ENCODE results near the gene SLC16A6. TPM values are rescaled to one million over a fixed set of nuclear protein-coding genes. Genes with fewer than 3 reads are reported as not detected.

SLC16A6 gene
- total RNA-seq, 1 experiment from 2014 or later = 1.4 TPM

- intact Hi-C loops (cut with micrococcal nuclease) = no loop called here
- Histone ChIP-seq H3K9ac (ENCODE audit: low read length) (no peak overlapping the region), H3K9me2 (replicated peaks; ENCODE audit: low read length) (no peaks in the 10 kb centered on the region), H3K4me2 (ENCODE audit: low read length) (no peak overlapping the region), H3K27me3 (ENCODE audit: low read length) (no peaks in the 10 kb centered on the region), H3F3A (ENCODE audit: low read length, unreplicated experiment) (no peaks in the 10 kb centered on the region), H3K27ac (ENCODE audit: low read length) (no peak overlapping the region), H3K36me3 (ENCODE audit: low read depth, low read length) (no peaks in the 10 kb centered on the region), H3K4me3 (ENCODE audit: low read length) (no peak overlapping the region), H3K79me2 (ENCODE audit: low read length) (no peaks in the 10 kb centered on the region), H3K9me3 (ENCODE audit: low read length) (no peaks in the 10 kb centered on the region), H4K20me1 (ENCODE audit: low read length) (no peaks in the 10 kb centered on the region), H3K4me1 (ENCODE audit: insufficient read depth, low read length) (peaks cover 18% of the 10 kb centered on the region), H2AFZ (ENCODE audit: low read length) (no peak overlapping the region)
- no peak for DNase-seq
- no peak for ATAC-seq
- POLR2A ChIA-PET (ENCODE audit: unreplicated experiment) = no interaction called here
- BruUV-seq (replicated peaks) = no TSS peak
- CTCF ChIA-PET = no interaction called here
- no peak for TF ChIP-seq CTCF (conservative IDR thresholded peaks at IDR 0.05; ENCODE audit: low read depth, low read length)
- no peak for TF ChIP-seq EZH2 (IDR thresholded peaks at IDR 0.05; ENCODE audit: low read length, unreplicated experiment)
- no peak for TF ChIP-seq EZH2phosphoT487 (IDR thresholded peaks at IDR 0.05; ENCODE audit: borderline replicate concordance, low read length)
These were observed 30.1 kb upstream of the SLC16A6 start for GRCh38 chr17:68320943-68321555.

GRCh38 chr17:68320311-68320865, 29.5 kb upstream of the SLC16A6 start:
- H3K79me2 ChIP-seq (ENCODE audit: low read length) = no peaks in the 10 kb centered on the region
- H3K9me3 ChIP-seq (ENCODE audit: low read length) = no peaks in the 10 kb centered on the region
- POLR2A ChIA-PET (ENCODE audit: unreplicated experiment) = no interaction called here
- H3K9me2 ChIP-seq (replicated peaks; ENCODE audit: low read length) = no peaks in the 10 kb centered on the region
- H2AFZ ChIP-seq (ENCODE audit: low read length) = no peak overlapping the region
- no peak overlapping the region for H3K9ac ChIP-seq (ENCODE audit: low read length)
- H3K27ac ChIP-seq (ENCODE audit: low read length) = no peak overlapping the region
- ATAC-seq (no peak), DNase-seq (no peak)
- no peaks in the 10 kb centered on the region for H4K20me1 ChIP-seq (ENCODE audit: low read length)
- CTCF ChIA-PET = no interaction called here
- TF ChIP-seq EZH2phosphoT487 (IDR thresholded peaks at IDR 0.05; ENCODE audit: borderline replicate concordance, low read length) (no peak), EZH2 (IDR thresholded peaks at IDR 0.05; ENCODE audit: low read length, unreplicated experiment) (no peak), CTCF (conservative IDR thresholded peaks at IDR 0.05; ENCODE audit: low read depth, low read length) (no peak)
- no peaks in the 10 kb centered on the region for H3K36me3 ChIP-seq (ENCODE audit: low read depth, low read length)
- H3K27me3 ChIP-seq (ENCODE audit: low read length) = no peaks in the 10 kb centered on the region
- no peaks in the 10 kb centered on the region for H3F3A ChIP-seq (ENCODE audit: low read length, unreplicated experiment)
- no TSS peak for BruUV-seq (replicated peaks)
- H3K4me1 ChIP-seq (ENCODE audit: insufficient read depth, low read length) = peaks cover 18% of the 10 kb centered on the region
- no peak overlapping the region for H3K4me3 ChIP-seq (ENCODE audit: low read length)
- H3K4me2 ChIP-seq (ENCODE audit: low read length) = no peak overlapping the region
- intact Hi-C loops (cut with micrococcal nuclease) = no loop called here

GRCh38 chr17:68319410-68320162, 28.7 kb upstream of the SLC16A6 start:
- peak overlapping the region; percentile 86; the same call in 1 of the 2 replicates for H3K27ac ChIP-seq (ENCODE audit: low read length)
- CTCF ChIA-PET = no interaction called here
- peak overlapping the region; percentile 54; the same call in 1 of the 2 replicates for H3K9ac ChIP-seq (ENCODE audit: low read length)
- no peaks in the 10 kb centered on the region for H3K36me3 ChIP-seq (ENCODE audit: low read depth, low read length)
- no peak overlapping the region for H2AFZ ChIP-seq (ENCODE audit: low read length)
- no peak overlapping the region for H3K4me3 ChIP-seq (ENCODE audit: low read length)
- intact Hi-C loops (cut with micrococcal nuclease) = no loop called here
- no peaks in the 10 kb centered on the region for H3K9me2 ChIP-seq (replicated peaks; ENCODE audit: low read length)
- no peaks in the 10 kb centered on the region for H3K9me3 ChIP-seq (ENCODE audit: low read length)
- no peaks in the 10 kb centered on the region for H3F3A ChIP-seq (ENCODE audit: low read length, unreplicated experiment)
- no peaks in the 10 kb centered on the region for H3K79me2 ChIP-seq (ENCODE audit: low read length)
- no peaks in the 10 kb centered on the region for H3K27me3 ChIP-seq (ENCODE audit: low read length)
- BruUV-seq (replicated peaks) = no TSS peak
- TF ChIP-seq EZH2phosphoT487 (IDR thresholded peaks at IDR 0.05; ENCODE audit: borderline replicate concordance, low read length) = no peak
- no peak for TF ChIP-seq CTCF (conservative IDR thresholded peaks at IDR 0.05; ENCODE audit: low read depth, low read length)
- H4K20me1 ChIP-seq (ENCODE audit: low read length) = no peaks in the 10 kb centered on the region
- DNase-seq = no peak
- no peak overlapping the region for H3K4me2 ChIP-seq (ENCODE audit: low read length)
- no peak for ATAC-seq
- POLR2A ChIA-PET (ENCODE audit: unreplicated experiment) = no interaction called here
- H3K4me1 ChIP-seq (ENCODE audit: insufficient read depth, low read length) = peaks cover 24% of the 10 kb centered on the region

All from PC-3 (cell line).